Adrenal gland (tissue), 5 donors: ENCODE results near the gene SNX8.

Source experiments
- POLR2A ChIP-seq, 2 donors: fragments of 450-650 bp; IDR thresholded peaks; one replicate each; pipeline ENCODE4 v1.6.1; 2017; ENCODE audit warnings: antibody characterized with exemption in 2 of 2, mild to moderate bottlenecking in 2 of 2, moderate library complexity in 1 of 2
- TF ChIP-seq, protein P1 (sequence below), 6 experiments: fragments of 450-650 bp in 4 of 6; fragments of 200-600 bp in 2 of 6; sonication (generic) in 1 of 6; IDR thresholded peaks; 1 replicate in 5 of 6; 2 replicates in 1 of 6; pipeline versions ENCODE4 v1.5.1 to v1.8.0; 2016 to 2021; ENCODE audit warnings: antibody characterized with exemption in 6 of 6, mild to moderate bottlenecking in 2 of 6, moderate library complexity in 1 of 6
- donor health status: DM: no; HTN: no; CAD: no.

DNA sequence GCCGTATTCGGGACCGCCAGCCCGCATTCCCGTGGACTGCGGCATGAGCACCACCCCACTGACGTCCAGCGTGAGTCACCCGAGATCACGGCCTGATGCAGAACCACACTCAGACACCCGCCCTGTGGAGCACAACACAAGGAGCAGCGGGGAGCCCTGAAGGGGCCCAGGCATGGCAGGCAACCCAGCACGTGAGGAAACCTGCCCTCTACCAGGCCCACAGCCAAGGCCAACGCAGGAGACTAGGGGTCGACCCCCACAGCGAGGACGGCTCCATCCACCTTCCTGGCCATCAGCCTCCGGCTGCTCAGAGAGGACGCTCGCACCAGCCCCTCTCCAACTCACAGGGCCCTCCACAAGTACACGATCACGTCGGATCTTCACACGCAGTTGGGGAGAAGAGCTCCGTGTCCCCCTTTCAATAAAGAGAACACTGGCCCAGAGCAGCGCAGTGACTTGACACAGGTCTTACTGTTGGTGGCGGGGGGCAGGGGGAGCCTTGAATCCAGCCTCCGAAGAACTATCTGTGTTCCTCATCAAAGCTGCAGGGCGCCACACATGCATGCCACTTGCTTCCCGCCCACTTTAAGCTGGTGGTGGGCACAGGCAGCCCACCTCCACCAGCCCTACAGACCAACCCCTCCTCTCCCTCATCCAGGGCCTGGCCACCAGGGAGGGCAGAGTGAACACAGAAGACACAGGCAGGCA lies 103.5 kb downstream of the SNX8 start:
- TF ChIP-seq, protein P1, sequence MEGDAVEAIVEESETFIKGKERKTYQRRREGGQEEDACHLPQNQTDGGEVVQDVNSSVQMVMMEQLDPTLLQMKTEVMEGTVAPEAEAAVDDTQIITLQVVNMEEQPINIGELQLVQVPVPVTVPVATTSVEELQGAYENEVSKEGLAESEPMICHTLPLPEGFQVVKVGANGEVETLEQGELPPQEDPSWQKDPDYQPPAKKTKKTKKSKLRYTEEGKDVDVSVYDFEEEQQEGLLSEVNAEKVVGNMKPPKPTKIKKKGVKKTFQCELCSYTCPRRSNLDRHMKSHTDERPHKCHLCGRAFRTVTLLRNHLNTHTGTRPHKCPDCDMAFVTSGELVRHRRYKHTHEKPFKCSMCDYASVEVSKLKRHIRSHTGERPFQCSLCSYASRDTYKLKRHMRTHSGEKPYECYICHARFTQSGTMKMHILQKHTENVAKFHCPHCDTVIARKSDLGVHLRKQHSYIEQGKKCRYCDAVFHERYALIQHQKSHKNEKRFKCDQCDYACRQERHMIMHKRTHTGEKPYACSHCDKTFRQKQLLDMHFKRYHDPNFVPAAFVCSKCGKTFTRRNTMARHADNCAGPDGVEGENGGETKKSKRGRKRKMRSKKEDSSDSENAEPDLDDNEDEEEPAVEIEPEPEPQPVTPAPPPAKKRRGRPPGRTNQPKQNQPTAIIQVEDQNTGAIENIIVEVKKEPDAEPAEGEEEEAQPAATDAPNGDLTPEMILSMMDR (IDR thresholded peaks at IDR 0.05), result no peak
- no peak for TF ChIP-seq POLR2A (IDR thresholded peaks at IDR 0.05)
